DND-41 (cell line): ENCODE data around the gene PANK1.

ENCODE experiments used
- EZH2 ChIP-seq: IDR thresholded peaks from 3 replicates; pipeline ENCODE4 v1.6.1; 2012; ENCODE audit warnings: borderline replicate concordance, low read depth, mild to moderate bottlenecking, moderate library complexity, low read length, inconsistent platforms; ENCODE audit not compliant: severe bottlenecking
- TF ChIP-seq, protein P1 (sequence below): IDR thresholded peaks from 2 replicates; pipeline ENCODE4 v1.5.1; 2012; ENCODE audit warnings: borderline replicate concordance, low read length, moderate library complexity, mild to moderate bottlenecking; ENCODE audit not compliant: poor library complexity, severe bottlenecking; ENCODE audit errors: extremely low read depth

GRCh38 chr10:89651916-89652573 is 7.0 kb upstream of the PANK1 start:
- TF ChIP-seq, protein P1, sequence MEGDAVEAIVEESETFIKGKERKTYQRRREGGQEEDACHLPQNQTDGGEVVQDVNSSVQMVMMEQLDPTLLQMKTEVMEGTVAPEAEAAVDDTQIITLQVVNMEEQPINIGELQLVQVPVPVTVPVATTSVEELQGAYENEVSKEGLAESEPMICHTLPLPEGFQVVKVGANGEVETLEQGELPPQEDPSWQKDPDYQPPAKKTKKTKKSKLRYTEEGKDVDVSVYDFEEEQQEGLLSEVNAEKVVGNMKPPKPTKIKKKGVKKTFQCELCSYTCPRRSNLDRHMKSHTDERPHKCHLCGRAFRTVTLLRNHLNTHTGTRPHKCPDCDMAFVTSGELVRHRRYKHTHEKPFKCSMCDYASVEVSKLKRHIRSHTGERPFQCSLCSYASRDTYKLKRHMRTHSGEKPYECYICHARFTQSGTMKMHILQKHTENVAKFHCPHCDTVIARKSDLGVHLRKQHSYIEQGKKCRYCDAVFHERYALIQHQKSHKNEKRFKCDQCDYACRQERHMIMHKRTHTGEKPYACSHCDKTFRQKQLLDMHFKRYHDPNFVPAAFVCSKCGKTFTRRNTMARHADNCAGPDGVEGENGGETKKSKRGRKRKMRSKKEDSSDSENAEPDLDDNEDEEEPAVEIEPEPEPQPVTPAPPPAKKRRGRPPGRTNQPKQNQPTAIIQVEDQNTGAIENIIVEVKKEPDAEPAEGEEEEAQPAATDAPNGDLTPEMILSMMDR = no peak
- no peak for TF ChIP-seq EZH2
